ENCODE results near the gene PRCC.

The PRCC gene

GRCh38 chr1:156842618-156843300, 75.4 kb downstream of the PRCC start:
- no peak for DNase-seq (ENCODE audit: low read depth in 2 of 2)

GRCh38 chr1:156844102-156844501, 76.8 kb downstream of the PRCC start:
- no peak for DNase-seq (ENCODE audit: low read depth in 2 of 2)

- DNase-seq (ENCODE audit: low read depth in 2 of 2): no peak
Measured at GRCh38 chr1:156844638-156845037, 77.3 kb downstream of the PRCC start.

- no peak for DNase-seq (ENCODE audit: low read depth in 2 of 2)
Measured at GRCh38 chr1:156845055-156845952, 78.0 kb downstream of the PRCC start.

GRCh38 chr1:156845953-156846545, 78.7 kb downstream of the PRCC start:
- DNase-seq (ENCODE audit: low read depth in 2 of 2): no peak

- no peak for DNase-seq (ENCODE audit: low read depth in 2 of 2)
Measured at GRCh38 chr1:156846643-156847042, 79.3 kb downstream of the PRCC start.

GRCh38 chr1:156847591-156848460, 80.5 kb downstream of the PRCC start:
- no peak for DNase-seq (ENCODE audit: low read depth in 2 of 2)

GRCh38 chr1:156848461-156849150, 81.3 kb downstream of the PRCC start:
- no peak for DNase-seq (ENCODE audit: low read depth in 2 of 2)

- no peak for DNase-seq (ENCODE audit: low read depth in 2 of 2)
Measured at GRCh38 chr1:156849151-156849496, 81.8 kb downstream of the PRCC start.

All from fibroblast of skin of left biceps (primary cell).